Measurements from ENCODE around the gene GNA14.

DNA sequence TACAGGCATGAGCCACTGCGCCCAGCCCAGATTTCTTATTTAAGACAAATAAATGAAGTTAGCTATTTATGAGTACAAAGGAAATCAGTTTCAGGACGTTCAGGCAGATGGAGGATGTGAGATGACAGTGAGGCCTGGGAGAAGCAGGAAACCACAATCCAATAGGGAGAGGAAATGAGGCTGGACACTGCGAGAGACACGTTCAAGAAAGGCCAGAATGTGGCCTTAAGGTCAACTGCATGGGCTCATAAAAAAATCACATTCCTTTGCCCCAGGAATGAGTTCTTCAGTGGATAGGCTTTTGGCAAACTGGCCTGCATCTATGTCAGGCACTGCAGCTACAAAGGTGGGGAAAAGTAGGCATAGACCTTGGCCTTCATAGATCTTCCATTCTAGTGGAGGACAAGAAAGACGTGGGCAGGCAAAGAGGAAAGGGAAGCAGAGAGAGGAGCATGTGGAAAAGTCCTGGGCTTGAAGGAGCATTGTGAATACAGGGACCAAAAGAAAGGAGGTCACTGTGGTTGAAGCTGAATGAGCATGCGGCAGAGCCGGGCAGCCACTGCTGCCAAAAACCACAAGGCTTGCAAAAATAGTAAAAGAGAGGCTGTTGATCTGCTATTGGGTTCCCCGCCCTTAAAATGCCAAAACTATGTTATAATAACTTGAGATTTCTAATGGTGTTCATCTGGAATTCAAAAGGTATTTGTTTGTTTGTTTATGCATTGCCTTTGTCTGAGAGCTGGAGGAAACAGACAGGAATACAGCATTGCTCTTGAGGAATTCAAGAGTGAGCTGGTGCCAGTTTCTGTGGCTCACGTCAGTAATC is 133.0 kb downstream of the GNA14 start:
- no peak for TF ChIP-seq ZNF274 (IDR thresholded peaks at IDR 0.05; ENCODE audit: low read depth, low read length)
- no peak for TF ChIP-seq YY1 (IDR thresholded peaks at IDR 0.05; ENCODE audit: insufficient read depth, insufficient read length)
